Endothelial cell of umbilical vein (primary cell): ENCODE data around the gene STX8. TPM values are rescaled to one million over a fixed set of nuclear protein-coding genes. Genes with fewer than 3 reads are reported as not detected.

Experiments
- BruUV-seq: library from RNA; stranded (reverse); fragments of 400-500 nt; replicated peaks from 2 replicates; lab custom pipeline; 2021; lab: Mats Ljungman, UMichigan
- CTCF ChIA-PET: fragments of 300-600, 350-600 bp; sonication (Branson Sonifier 250); formaldehyde crosslinking; loops from one replicate; lab custom pipeline; 2021; ENCODE audit warnings: antibody characterized with exemption, inconsistent platforms; lab: Charles Lee
- POLR2A ChIA-PET: fragments of 300-600, 350-600 bp; sonication (Branson Sonifier 250); formaldehyde crosslinking; loops from one replicate; lab custom pipeline; 2021; ENCODE audit warnings: antibody characterized with exemption, inconsistent platforms; lab: Charles Lee
- DNase-seq: peaks from one replicate; pipeline ENCODE4 v3.0.0-alpha.2; 2011; ENCODE audit warnings: low read depth, low spot score
- FAIRE-seq: peaks from 2 replicates; lab custom pipeline; 2011; peaks lifted over from hg19 to GRCh38; lab: Jason Lieb, UNC
- H2AFZ ChIP-seq: 2 replicates; pipeline ENCODE4 v1.6.0; 2012; ENCODE audit warnings: low read depth, low read length, control low read depth, inconsistent platforms
- H3K27ac ChIP-seq: 2 replicates; pipeline ENCODE4 v1.5.1; 2011; ENCODE audit warnings: low read depth, mild to moderate bottlenecking, control low read depth, low read length, moderate library complexity; ENCODE audit not compliant: insufficient read depth
- H3K27me3 ChIP-seq, 2 experiments: 2 replicates each; pipeline versions ENCODE4 v1.6.0 to v1.6.1; 2011; ENCODE audit warnings: low read length in 2 of 2, mixed read lengths in 1 of 2; ENCODE audit not compliant: control insufficient read depth in 2 of 2, insufficient read depth in 2 of 2
- H3K36me3 ChIP-seq, 2 experiments: 2 replicates in 1 of 2; 3 replicates in 1 of 2; pipeline ENCODE4 v1.5.1; 2011; ENCODE audit warnings: low read length in 2 of 2, mild to moderate bottlenecking in 1 of 2, moderate library complexity in 1 of 2; ENCODE audit not compliant: control insufficient read depth in 2 of 2, insufficient read depth in 2 of 2; ENCODE audit errors: extremely low read depth in 1 of 2
- H3K4me1 ChIP-seq: 3 replicates; pipeline ENCODE4 v1.5.1; 2011; ENCODE audit warnings: mild to moderate bottlenecking, low read length; ENCODE audit not compliant: control insufficient read depth, insufficient read depth; ENCODE audit errors: extremely low read depth
- H3K4me2 ChIP-seq: 2 replicates; pipeline ENCODE4 v1.6.1; 2011; ENCODE audit warnings: low read length, control low read depth, mixed read lengths; ENCODE audit not compliant: insufficient read depth
- H3K4me3 ChIP-seq, 3 experiments: fragments of 200-600 bp in 1 of 3; sonication (generic), shearing (Covaris generic) in 1 of 3; replicated peaks in 1 of 3; 2 replicates each; pipeline ENCODE4 v1.5.1; 2011 to 2016; ENCODE audit warnings: control low read depth in 3 of 3, low read length in 3 of 3, mild to moderate bottlenecking in 2 of 3, inconsistent platforms in 1 of 3, low read depth in 1 of 3, moderate library complexity in 1 of 3; ENCODE audit not compliant: insufficient read depth in 1 of 3
- H3K79me2 ChIP-seq: 2 replicates; pipeline ENCODE4 v1.6.0; 2012; ENCODE audit warnings: low read length, inconsistent platforms; ENCODE audit not compliant: control insufficient read depth, insufficient read depth
- H3K9ac ChIP-seq: replicated peaks from 2 replicates; pipeline ENCODE3; 2011; ENCODE audit warnings: low read length, control low read depth; ENCODE audit not compliant: insufficient read depth; ENCODE audit errors: extremely low read depth
- H3K9me1 ChIP-seq: replicated peaks from 3 replicates; pipeline ENCODE4 v1.6.0; 2011; ENCODE audit warnings: mild to moderate bottlenecking, low read length; ENCODE audit not compliant: control insufficient read depth, insufficient read depth; ENCODE audit errors: extremely low read depth
- H3K9me3 ChIP-seq: replicated peaks from 2 replicates; pipeline ENCODE4 v1.5.1; 2012; ENCODE audit warnings: low read length, inconsistent platforms; ENCODE audit not compliant: control insufficient read depth, insufficient read depth
- H4K20me1 ChIP-seq: replicated peaks from 2 replicates; pipeline ENCODE3; 2011; ENCODE audit warnings: mild to moderate bottlenecking, low read length; ENCODE audit not compliant: control insufficient read depth, insufficient read depth; ENCODE audit errors: extremely low read depth
- EZH2 ChIP-seq: IDR thresholded peaks from 2 replicates; pipeline ENCODE4 v1.6.1; 2012; ENCODE audit warnings: borderline replicate concordance, low read depth, mild to moderate bottlenecking, moderate library complexity, low read length, inconsistent platforms; ENCODE audit not compliant: severe bottlenecking
- FOS ChIP-seq: IDR thresholded peaks from 2 replicates; pipeline ENCODE4 v1.6.1; 2011; ENCODE audit warnings: mild to moderate bottlenecking, low read length, moderate library complexity, borderline replicate concordance; ENCODE audit not compliant: insufficient read depth
- GATA2 ChIP-seq: IDR thresholded peaks from 2 replicates; pipeline ENCODE4 v1.7.0; 2011; ENCODE audit warnings: low read depth, mild to moderate bottlenecking, moderate library complexity, mixed read lengths, low read length; ENCODE audit not compliant: insufficient read length, insufficient read depth
- JUN ChIP-seq: IDR thresholded peaks from 2 replicates; pipeline ENCODE4 v1.6.1; 2011; ENCODE audit warnings: borderline replicate concordance, low read depth; ENCODE audit not compliant: insufficient read length, insufficient read depth
- MYC ChIP-seq: IDR thresholded peaks from one replicate; pipeline ENCODE4 v1.6.1; 2011; ENCODE audit warnings: mild to moderate bottlenecking, low read depth, low read length
- POLR2A ChIP-seq: IDR thresholded peaks from 2 replicates; pipeline ENCODE4 v1.6.1; 2012; ENCODE audit warnings: low read depth, mild to moderate bottlenecking, control low read depth, low read length
- POLR2AphosphoS5 ChIP-seq: IDR thresholded peaks from 2 replicates; pipeline ENCODE4 v1.6.1; 2012; ENCODE audit warnings: low read depth, mild to moderate bottlenecking, control low read depth, low read length, moderate library complexity; ENCODE audit not compliant: insufficient read depth
- dilution Hi-C: fragments of 300-500 bp; cut with MboI; formaldehyde crosslinking; loops from one replicate; pipeline ENCODE4 v1.15.0; 2019; ENCODE audit warnings: low sequenced_read_pairs; ENCODE audit not compliant: extremely low pct_ligation_motif_present
- intact Hi-C: fragments of 100-400 bp; cut with micrococcal nuclease; formaldehyde crosslinking; loops from one replicate; pipeline ENCODE4 v1.10.0; 2022
- polyA plus RNA-seq, 4 experiments: library from polyadenylated mRNA; depleted of rRNA in 3 of 4; stranded (reverse) in 3 of 4; unstranded in 1 of 4; fragments of >200 nt; gene quantifications; 2 replicates each; pipeline versions ENCODE4 v1.2.1 to v1.2.3, GENCODE V29; 2011 to 2012; ENCODE audit warnings: missing spikeins in 1 of 4
- total RNA-seq: library from RNA; stranded (reverse); gene quantifications from 2 replicates; pipeline ENCODE4 v1.2.3, GENCODE V29; 2021
- TF ChIP-seq, protein P1 (sequence below), 2 donors: IDR thresholded peaks; 1 replicate in 1 of 2; 2 replicates in 1 of 2; pipeline ENCODE4 v1.5.1; 2011; ENCODE audit warnings: low read length in 2 of 2, mild to moderate bottlenecking in 2 of 2, moderate library complexity in 2 of 2, control low read depth in 1 of 2, inconsistent platforms in 1 of 2, low read depth in 1 of 2; ENCODE audit not compliant: insufficient read depth in 1 of 2; ENCODE audit errors: extremely low read depth in 1 of 2
- TF ChIP-seq, protein P2 (sequence below): IDR thresholded peaks from 2 replicates; pipeline ENCODE4 v1.6.1; 2011; ENCODE audit not compliant: insufficient read depth, insufficient read length

The STX8 gene
- total and polyA plus RNA-seq, 2 donors (not counting 3 experiments of a cell fraction or from before 2014, with no cell fraction given) = 25.9 to 67.3 TPM

DNA sequence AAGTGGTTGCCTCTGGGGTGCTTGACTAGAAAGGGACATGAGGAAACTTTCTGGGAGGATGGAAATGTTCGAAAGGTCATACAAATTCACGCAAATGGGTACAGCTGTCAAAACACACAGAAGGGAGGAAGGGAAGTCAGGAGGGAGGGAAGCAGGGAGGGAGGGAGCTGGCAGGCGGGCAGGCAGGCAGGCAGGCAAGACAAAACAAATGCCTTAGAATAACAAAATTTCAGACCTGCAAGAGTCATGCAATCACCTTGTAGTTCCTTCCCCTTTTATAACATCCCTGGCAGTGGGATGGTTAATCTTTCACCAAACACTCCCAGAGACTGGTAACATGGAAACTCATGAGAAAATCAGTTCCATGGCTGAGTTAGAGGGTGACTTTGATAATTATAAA is 189.2 kb downstream of the STX8 start:
- FAIRE-seq (peak; percentile 89), DNase-seq (peak; percentile 93)
- no peaks in the 10 kb centered on the region for H3K36me3 ChIP-seq
- no peaks in the 10 kb centered on the region for H3K79me2 ChIP-seq
- H3K27me3 ChIP-seq = no peaks in the 10 kb centered on the region
- intact Hi-C loops = no loop called here
- no peak overlapping the region for H3K27ac ChIP-seq
- H3K9me1 ChIP-seq = no peaks in the 10 kb centered on the region
- H3K9ac ChIP-seq = no peak overlapping the region
- no peaks in the 10 kb centered on the region for H4K20me1 ChIP-seq
- TF ChIP-seq POLR2A = peak; percentile 62
- TF ChIP-seq POLR2AphosphoS5 = peak; percentile 54
- TF ChIP-seq, protein P1, sequence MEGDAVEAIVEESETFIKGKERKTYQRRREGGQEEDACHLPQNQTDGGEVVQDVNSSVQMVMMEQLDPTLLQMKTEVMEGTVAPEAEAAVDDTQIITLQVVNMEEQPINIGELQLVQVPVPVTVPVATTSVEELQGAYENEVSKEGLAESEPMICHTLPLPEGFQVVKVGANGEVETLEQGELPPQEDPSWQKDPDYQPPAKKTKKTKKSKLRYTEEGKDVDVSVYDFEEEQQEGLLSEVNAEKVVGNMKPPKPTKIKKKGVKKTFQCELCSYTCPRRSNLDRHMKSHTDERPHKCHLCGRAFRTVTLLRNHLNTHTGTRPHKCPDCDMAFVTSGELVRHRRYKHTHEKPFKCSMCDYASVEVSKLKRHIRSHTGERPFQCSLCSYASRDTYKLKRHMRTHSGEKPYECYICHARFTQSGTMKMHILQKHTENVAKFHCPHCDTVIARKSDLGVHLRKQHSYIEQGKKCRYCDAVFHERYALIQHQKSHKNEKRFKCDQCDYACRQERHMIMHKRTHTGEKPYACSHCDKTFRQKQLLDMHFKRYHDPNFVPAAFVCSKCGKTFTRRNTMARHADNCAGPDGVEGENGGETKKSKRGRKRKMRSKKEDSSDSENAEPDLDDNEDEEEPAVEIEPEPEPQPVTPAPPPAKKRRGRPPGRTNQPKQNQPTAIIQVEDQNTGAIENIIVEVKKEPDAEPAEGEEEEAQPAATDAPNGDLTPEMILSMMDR (IDR thresholded peaks at IDR 0.05; ENCODE audit: extremely low read depth in 1 of 2, insufficient read depth in 1 of 2, low read depth in 1 of 2, low read length in 2 of 2) = no peak
- no peak for TF ChIP-seq EZH2
- no peak for TF ChIP-seq MYC
- dilution Hi-C loops = no loop called here
- peak overlapping the region; percentile 39 for H3K4me2 ChIP-seq
- BruUV-seq = no TSS peak
- POLR2A ChIA-PET = interaction anchor here (0.5 kb wide), 1 partner anchor 23 kb away, joined by 3 read pairs; no protein-coding TSS in a partner anchor
- no peak overlapping the region for H2AFZ ChIP-seq
- H3K4me3 ChIP-seq = no peak overlapping the region
- CTCF ChIA-PET = interaction anchor here (0.5 to 1.4 kb wide), 5 partner anchors 12 to 588 kb away, joined by 3 to 4 read pairs (median 3); no protein-coding TSS in a partner anchor
- peaks cover 9% of the 10 kb centered on the region for H3K4me1 ChIP-seq
- H3K9me3 ChIP-seq = no peaks in the 10 kb centered on the region

DNA sequence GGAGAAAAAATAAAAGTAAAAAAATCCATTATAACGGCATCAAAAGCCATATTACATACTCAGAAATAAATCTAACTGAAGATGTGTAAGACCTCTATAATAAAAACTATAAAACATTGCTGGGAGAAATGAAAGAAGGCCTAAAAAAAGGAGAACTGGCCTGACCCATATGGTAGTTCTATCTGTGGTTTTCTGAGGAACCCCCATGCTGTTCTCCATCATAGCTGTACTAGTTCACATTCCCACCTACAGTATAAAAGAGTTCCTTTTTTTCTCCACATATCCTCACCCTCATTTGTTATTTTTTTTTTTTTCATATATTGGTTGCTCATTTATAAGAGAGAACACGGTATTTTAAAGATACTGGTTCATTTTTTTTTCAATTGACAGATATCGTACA is 191.8 kb downstream of the STX8 start:
- Histone ChIP-seq H4K20me1 (no peaks in the 10 kb centered on the region), H3K9me1 (no peaks in the 10 kb centered on the region), H3K9ac (no peak overlapping the region), H2AFZ (no peak overlapping the region), H3K79me2 (no peaks in the 10 kb centered on the region), H3K9me3 (no peaks in the 10 kb centered on the region), H3K27me3 (no peaks in the 10 kb centered on the region), H3K27ac (no peak overlapping the region), H3K4me1 (peaks cover 13% of the 10 kb centered on the region), H3K4me2 (no peak overlapping the region), H3K4me3 (no peak overlapping the region), H3K36me3 (no peaks in the 10 kb centered on the region)
- dilution Hi-C loops (no loop called here), intact Hi-C loops (no loop called here)
- DNase-seq = no peak
- ChIA-PET POLR2A (no interaction called here), CTCF (interaction anchor here (1.2 kb wide), 1 partner anchor 18 kb away, joined by 5 read pairs; no protein-coding TSS in a partner anchor)
- FAIRE-seq = no peak
- BruUV-seq = no TSS peak
- TF ChIP-seq FOS (no peak), POLR2AphosphoS5 (no peak), POLR2A (no peak), EZH2 (no peak), MYC (no peak), GATA2 (no peak), JUN (no peak)
- TF ChIP-seq, protein P2, sequence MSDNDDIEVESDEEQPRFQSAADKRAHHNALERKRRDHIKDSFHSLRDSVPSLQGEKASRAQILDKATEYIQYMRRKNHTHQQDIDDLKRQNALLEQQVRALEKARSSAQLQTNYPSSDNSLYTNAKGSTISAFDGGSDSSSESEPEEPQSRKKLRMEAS = no peak
- TF ChIP-seq, protein P1 (IDR thresholded peaks at IDR 0.05; ENCODE audit: extremely low read depth in 1 of 2, insufficient read depth in 1 of 2, low read depth in 1 of 2, low read length in 2 of 2) = no peak
